IPS-18c (cell line): Measurements from ENCODE around the gene GCK.

Experiments used
- H3K4me3 ChIP-seq: 2 replicates; pipeline ENCODE4 v1.7.0; 2013; ENCODE audit warnings: low read depth, mild to moderate bottlenecking, low read length, moderate library complexity; ENCODE audit not compliant: insufficient read depth
- H3K9me3 ChIP-seq: one replicate; pipeline ENCODE4 v1.6.1; 2013; ENCODE audit warnings: mild to moderate bottlenecking, low read length, moderate library complexity; ENCODE audit not compliant: control insufficient read depth, insufficient read depth

The GCK gene

DNA sequence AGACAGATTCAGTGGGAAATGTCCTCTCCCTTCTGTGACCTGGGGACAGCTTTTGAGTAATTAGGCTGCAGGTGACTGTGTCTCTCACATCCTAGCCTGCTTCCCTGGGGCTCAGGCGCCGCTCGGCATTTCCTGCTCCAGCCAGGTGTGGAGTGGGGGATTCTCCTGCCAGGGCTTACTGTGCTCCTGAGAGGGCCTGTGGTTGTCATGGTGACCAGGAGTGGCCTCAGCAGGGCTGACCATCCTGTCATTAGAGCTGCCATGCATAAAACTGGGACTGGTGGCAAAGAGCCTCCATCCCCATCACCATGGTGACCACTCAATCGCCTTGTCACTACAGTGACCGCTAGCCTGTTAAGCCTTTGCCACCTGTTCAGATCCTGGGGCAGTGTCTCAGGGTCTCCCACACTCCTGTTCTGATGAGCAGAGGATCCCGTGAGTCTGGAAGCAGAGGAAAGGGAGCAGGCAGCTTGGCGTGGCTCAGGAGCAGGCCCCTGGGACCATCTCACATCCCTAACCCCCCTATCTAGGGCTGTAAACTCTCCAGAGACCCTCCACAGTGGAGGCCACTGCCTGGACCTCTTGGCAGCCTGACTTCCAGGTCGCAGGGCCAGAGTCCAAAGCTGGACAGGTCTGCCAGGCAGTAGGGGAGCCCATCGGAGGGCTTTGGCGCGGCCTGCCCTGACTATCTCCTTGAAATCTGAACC lies at the start of gene GCK:
Gene GCK, minus strand, starts transcription at position 154 of the 707 bp plus-strand sequence. CDS start 486 bp downstream, outside the sequence.
- Histone ChIP-seq H3K4me3 (no peak within 1 kb of the TSS), H3K9me3 (no peaks in the 10 kb centered on the region)

DNA sequence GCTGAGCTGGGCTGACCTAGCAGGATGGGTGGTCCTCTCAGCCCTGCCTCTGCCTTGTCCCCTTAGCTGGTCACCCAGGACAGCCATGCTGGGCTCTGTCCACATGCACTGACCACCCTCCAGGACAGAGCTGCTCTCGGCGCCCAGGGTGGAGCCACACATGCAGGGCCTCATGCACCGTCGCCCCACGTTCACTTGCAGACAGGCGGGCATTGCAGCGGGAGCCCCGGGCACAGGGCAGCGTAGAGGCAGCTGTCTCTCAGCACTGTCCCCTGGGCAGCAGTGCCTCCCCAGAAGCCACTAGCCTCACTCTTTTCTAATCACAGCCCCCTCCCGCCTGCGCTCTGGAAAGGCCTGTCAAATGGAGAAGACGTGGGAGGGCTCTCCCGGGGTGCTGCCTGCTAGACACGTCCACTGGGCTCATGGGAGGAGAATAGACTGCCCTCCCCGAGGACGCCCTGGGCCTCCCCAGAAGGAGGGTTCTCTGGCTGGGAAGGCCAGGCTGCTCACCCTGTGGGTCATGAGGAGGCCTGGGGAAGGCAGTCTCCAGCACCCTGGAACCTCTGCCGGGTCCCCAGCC lies 49.0 kb upstream of the GCK start:
- no peaks in the 10 kb centered on the region for H3K9me3 ChIP-seq
- H3K4me3 ChIP-seq, result no peak overlapping the region

DNA sequence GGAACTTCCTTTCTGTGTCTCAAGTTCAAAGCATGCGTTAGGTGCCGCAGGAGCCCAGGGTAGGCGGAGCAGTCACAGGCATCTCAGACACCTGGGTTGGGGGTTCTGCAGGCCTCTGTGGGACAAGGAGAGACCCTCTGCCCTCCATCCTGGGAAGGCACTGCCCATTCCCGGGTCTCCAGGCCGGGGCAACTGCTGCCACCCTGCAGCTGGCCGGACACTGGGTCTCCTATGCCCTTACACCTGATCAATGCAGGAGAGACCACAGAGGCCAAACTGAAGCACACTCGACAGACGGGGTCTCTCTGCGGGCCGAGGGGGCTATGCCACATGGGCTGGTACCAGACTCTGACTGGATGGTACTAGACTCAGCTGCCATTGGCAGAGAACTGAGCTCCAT lies 48.5 kb upstream of the GCK start:
- Histone ChIP-seq H3K4me3 (no peak overlapping the region), H3K9me3 (no peaks in the 10 kb centered on the region)

DNA sequence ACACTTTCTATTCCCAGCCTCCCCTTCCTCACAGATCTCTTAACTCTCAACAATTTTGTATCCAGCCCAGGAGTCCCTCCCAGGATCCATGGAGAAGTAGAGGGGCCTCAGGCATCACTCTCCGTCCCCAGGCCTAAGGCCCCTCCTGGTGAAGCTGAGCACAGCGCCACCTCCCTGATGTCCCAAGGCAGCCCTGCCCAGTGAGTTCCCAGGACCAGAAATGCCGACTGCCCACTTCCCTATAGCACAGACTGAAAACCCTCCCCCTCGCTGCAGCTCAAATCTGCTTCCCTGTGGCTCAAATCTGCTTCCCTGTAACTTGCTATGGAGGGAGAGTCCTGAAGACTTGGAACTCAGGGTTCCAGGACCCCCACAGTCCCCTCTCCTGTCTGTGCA lies 47.1 kb upstream of the GCK start:
- Histone ChIP-seq H3K9me3 (no peaks in the 10 kb centered on the region), H3K4me3 (no peak overlapping the region)

DNA sequence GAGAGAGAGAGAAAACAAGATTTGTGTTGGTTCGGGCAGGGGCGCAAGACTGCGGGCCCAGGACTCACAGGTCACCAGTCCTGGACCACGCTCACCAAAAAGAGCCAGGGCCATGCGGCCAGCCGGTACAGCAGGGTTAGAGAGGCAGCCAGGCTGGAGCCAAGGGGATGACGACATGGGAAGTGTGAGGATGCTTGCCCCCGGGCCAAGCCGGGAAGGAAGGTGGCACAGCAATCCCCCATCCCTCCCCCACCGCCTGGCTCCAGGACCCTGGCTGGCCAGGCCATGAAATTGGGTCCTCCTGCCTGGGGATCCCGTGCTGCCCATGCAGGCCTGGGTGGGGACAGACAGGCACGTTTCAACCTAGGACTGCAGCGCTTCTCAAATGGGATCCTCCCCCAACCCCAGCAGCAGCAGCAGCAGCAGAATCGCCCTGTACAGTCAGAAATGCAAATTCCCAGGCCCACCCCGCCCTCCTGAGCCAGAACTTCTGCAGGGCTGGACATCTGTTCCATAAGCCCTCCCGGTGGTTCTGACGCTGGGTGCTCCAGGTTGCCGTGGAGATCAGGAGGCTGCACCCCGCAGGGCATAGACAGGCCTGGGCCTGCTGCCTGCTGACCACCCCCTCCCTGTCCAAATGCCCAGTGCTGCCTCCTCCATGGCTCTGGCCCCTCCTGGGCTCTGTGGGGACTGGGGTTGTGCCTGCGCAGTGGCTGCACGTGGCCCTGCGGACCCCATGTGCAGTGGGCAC lies 46.5 kb upstream of the GCK start:
- no peaks in the 10 kb centered on the region for H3K9me3 ChIP-seq

DNA sequence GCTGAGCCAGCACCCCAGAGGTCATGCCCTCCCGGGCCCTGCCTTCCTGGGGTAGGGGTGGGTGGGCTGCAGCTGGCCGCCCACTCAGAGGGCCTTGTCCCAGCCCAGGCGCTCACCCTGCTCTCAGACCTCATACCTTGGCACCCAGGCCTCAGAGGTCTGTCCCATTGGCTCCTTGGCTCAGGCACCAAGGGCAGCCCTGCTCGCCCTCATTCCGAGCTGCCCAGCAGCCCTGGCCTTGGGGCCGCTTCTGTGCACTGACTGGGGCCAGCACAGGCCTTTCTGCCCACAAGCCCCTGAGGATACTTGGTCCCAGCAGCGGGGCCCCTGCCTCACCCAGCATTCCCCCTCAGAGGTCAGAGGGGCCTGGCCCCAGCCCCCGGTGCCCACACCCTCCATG lies 45.8 kb upstream of the GCK start:
- H3K9me3 ChIP-seq, result no peaks in the 10 kb centered on the region
- no peak overlapping the region for H3K4me3 ChIP-seq

More for the DNA sequence above, 46.5 kb upstream of the GCK start:
- no peak overlapping the region for H3K4me3 ChIP-seq

DNA sequence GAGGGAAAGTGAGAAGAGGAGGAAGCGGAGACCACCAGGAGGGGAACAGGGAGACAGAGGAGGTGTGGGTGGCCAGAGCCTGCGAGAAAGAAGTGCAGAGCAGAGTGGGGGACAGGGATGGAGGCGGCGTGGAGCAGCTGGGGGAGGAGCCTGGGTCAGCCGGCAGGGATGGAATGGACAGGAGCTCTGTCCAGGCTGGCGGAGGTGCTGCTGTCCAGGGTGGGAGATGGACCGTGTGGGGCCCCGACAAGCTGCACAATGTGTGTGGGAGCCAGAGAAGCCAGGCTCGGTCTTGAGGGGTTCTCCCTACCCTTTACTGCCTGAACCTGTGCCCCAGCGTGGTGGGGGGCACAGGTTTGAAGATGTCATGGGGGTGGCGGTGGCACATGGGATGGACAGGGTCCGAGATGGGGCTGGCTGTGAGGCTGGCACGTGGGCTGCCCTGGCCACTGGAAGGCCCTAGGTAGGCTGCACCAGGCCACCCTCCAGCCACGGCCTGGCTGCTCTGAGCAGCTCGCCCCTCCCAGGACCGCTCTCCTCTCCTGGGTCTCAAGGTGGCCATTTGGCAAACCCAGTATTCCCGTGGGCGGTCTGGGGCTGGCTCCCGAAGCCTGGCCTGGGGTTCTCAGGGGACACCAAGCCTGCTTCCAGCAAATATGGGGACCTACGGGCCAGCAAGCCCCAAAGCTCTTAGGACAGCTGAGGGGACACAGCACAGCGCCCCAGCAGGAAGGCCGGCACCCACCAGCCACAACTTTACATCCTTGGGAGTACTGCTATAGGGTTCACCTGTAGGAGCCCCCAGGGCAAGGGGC lies 43.9 kb upstream of the GCK start:
- H3K4me3 ChIP-seq, result no peak overlapping the region
- H3K9me3 ChIP-seq, result no peaks in the 10 kb centered on the region

DNA sequence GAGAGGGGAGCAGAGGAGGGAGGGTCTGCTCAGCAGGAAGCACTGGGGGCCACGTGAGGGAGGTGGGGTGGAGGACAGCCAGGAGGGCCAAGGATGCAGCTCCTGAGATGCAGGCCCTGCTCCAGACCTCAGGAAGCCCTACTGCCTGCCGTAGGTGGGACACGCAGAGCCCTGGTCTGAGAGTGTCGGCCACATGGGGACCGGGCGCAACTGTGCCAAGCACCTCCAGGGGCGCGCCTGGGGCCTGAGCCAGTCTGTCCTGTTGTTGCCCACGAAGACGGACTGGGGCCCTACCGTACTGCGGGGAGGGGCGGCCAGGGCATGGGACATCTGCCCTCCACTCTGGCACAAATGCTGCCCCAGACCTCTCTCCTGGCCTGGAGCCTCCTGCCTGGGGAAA lies 43.2 kb upstream of the GCK start:
- no peaks in the 10 kb centered on the region for H3K9me3 ChIP-seq

DNA sequence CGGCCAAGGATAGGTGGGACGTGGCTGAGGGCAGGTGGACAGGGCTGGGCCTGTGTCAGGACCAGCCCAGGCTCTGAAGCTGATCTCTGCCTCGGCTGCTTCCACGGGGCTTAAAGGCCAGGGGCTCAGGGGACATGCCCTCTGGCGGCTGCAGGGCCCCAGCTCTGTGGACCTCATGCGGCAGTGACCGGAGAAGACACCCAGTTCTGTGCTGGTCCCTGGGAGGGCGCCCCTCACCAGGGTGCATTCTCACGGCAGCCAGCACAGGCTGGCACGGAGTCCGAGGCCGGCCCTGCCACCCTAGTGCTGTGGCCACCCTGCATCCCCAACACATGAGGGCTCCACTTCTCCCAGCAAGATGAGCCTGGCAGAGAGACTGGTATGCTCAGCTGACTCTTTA lies 41.8 kb upstream of the GCK start:
- Histone ChIP-seq H3K9me3 (no peaks in the 10 kb centered on the region), H3K4me3 (no peak overlapping the region)

More for the DNA sequence above, 43.2 kb upstream of the GCK start:
- H3K4me3 ChIP-seq, result no peak overlapping the region

DNA sequence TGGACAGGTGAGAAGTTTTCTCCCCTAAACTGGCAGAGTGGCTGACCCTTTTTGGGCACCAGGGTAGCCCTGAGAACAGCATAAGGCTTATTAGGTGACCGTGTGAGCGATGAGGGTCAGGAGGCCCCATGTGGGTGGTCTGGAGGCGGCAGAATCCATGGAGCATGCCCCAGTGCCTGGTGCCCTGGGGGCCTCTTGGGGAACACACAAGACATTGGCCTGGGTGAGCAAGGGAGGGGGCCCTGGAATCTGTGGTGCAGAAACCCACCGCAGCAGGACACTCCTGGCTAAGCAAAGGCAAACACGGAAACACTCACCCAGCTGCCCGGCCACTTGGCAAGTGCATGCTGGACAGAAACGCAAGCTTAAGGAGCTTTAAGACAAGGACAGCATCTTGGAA lies 41.0 kb upstream of the GCK start:
- no peaks in the 10 kb centered on the region for H3K9me3 ChIP-seq
- no peak overlapping the region for H3K4me3 ChIP-seq

DNA sequence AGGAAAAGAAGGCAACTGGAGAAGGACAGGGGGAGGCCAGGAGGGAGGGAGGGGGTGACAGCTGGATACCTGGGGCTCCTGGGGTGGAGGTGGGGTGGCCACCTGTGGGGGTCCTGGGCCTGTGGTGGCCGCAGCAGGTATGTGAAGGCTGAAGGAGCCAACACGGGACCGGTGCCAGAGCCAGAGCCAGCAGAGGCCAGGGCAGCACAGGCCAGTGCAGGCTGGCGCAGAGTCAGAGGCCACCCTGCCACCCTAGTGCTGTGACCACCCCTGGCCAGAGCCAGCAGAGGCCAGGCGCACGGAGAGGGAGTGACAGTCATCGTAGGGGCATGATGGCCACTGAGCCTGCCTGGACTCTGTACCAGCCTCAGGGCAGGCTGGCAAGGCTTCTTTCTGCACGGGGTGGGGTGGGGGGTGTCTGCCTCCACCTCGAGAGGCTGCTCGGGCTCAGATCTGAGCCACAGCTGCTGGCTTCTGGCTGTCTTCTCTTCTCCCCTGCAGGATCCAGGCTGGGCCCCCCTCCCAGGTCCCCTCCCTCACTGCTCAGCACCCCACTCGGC lies 40.4 kb upstream of the GCK start:
- Histone ChIP-seq H3K4me3 (no peak overlapping the region), H3K9me3 (no peaks in the 10 kb centered on the region)

DNA sequence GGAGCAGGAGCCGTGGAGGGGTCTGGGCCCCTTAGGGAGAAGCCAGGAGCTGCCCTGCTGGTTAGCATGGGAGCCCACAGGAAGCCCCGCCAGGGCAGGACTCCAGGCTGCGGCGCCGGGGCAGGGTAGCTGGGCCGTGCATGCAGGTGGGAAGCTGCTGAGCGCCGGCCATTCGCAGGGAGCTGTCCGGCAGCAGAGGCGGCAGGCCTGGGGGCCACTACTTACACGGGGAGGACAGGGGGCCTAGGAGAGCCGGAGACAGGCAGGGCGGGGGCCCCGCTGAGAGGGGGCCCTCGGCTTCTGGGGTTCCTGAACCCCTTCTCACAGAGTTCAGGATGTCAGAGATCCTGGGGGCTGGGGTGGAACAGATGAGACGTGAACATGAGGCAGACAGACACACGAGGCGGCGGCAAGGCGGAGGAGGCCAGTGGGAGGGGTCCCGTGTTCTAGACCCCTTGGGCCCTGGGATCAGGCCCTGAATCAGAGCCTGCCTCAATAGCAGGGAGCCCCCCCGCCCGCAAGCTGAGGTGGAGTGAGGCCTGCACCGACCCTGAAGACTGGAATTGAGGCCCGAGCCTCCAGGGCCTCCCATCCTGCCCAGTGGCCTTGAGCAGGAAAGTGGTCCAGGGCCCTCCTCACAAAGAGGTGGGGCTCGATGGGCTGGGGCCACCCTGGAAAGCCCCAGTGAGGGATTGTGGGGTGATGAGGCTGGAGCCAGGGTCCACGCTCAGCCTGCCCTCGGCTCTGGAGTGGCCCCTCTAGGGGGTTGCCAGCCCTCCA lies 39.5 kb upstream of the GCK start:
- Histone ChIP-seq H3K9me3 (no peaks in the 10 kb centered on the region), H3K4me3 (no peak overlapping the region)

DNA sequence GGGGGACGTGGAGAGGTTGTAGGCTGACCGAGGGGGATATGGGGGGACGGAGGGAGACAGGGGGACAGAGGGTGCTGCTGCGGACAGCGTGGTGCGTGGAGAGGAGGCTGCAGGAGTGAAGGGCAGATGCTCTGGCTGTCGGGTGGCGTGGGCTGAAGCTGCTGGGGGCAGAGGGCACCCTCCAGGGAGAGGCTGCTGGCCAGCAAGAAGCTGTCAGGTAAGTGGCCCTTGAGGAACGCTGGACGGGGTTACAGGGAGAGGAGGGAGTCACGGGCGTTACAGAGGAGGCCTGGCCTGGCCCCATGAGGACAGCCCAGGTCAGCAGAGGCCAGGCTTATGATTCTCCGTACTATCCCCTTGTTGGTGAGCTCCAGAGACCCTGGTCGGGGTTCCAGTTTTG lies 38.7 kb upstream of the GCK start:
- H3K4me3 ChIP-seq, result no peak overlapping the region
- H3K9me3 ChIP-seq, result no peaks in the 10 kb centered on the region

DNA sequence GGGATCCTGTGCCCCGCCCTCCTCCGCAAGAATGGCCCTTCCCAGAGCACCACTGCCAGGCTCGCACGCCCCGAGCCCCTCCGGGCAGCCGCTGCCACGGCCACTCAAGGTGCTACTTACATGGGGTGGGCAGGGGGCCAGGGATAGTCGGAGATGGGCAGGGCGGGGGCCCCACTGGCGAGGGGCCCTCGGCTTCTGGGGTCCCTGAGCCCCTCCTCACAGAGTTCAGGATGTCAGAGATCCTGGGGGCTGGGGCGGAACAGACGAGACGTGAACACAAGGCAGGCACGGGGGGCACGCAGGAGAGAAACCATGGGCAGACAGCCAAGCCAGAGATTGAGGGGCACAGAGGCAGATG lies 37.1 kb upstream of the GCK start:
- no peaks in the 10 kb centered on the region for H3K9me3 ChIP-seq
- H3K4me3 ChIP-seq, result no peak overlapping the region

DNA sequence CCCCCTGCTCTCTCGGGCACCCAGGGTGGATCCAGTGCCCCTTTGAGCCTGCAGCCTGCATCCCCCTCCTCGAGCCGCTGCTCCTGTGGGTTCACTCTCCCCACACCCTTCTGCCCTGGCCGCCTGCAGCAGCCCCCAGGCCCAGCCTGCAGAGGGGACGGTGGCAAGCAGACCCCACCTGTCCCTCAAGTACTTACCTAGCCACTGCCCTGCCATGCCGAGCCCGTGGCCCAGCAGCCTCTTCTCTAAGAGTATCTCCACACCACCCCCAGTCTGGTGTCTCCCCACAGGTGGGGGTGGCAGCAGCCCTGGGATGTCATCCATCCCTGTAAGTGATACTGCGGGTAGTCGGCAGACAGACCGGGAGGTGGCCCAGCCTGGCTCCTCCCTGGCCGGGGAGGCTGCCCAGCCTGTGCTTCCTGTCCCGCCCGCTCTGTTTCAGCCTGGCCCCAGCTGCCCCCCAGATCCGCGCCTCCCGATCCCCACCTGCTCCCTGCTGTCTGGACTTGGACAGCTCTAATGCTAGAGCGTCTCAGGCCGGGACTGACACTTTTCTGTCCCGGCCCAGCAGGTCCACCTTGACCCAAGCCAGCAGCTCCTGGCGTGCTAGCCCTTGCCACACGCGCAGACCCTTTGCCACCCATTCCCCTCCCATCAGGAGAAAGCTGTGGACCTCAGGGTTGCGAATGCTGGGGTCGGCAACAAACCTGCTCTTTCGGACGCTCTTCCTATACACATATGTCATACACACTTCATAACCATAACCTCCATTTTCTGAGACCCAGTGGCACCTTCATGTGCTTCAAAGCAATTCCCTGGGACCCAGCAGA lies 36.5 kb upstream of the GCK start:
- no peak overlapping the region for H3K4me3 ChIP-seq
- H3K9me3 ChIP-seq, result no peaks in the 10 kb centered on the region

DNA sequence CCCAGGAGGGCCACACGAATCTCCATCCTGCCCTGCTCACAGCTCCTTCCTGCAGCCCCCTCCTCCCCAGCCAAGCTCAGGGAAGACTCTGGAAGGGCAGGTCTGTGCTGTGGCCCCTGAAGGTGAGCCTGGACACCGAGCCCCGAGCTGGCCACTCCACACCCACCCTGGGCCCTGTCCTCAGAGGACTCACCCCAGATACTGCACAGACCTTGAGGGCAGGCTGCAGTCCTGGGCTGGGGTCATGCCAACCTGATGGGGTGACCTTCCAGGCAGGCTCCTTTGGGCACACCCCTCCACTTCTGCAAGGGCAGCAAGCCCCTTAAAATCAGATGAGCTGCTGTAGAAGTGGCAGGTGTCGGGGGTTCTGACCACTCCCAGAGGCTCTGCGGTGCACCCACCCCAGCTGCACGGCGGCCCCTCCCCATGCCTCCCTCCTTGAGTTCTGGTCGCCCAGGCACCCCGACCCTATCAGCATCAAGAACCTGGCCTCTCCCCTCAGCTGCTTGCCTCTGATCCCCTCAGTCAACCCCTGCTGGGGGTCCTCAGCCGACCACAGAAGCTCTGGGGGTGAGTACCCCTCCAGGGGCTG lies 35.8 kb upstream of the GCK start:
- H3K4me3 ChIP-seq, result no peak overlapping the region

More for the DNA sequence above, 35.8 kb upstream of the GCK start:
- H3K9me3 ChIP-seq, result no peaks in the 10 kb centered on the region
